ENCODE data around the gene RPS15A. TPM values are rescaled to one million over a fixed set of nuclear protein-coding genes. Genes with fewer than 3 reads are reported as not detected.

Gene RPS15A
- total RNA-seq, 4 donors from 2014 or later: 356 to 2,439 (median 1,496) TPM

DNA sequence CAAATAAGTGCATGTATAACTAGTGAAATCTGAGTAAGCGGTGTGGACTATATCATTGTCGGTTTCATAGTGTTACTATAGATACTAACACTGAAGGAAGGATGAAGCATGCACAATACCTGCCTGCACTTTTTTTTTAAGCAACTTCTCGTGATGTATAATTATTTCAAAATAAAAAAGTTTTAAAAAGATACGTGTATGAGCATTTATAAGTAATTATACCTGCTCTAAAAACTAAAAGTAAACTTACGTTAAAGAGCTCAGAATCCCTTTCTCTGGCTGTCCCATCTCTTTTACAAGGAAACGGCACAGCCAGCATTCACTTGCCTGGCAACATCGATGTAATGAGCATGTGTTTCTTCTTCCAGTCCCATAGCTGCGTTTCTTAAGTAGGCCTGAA lies 42.5 kb upstream of the RPS15A start:
- DNase-seq (ENCODE audit: extremely low spot score): no peak
- Histone ChIP-seq H3K36me3 (peaks cover 81 to 100% (median 94%) of the 10 kb centered on the region in 4 donors), H3K27me3 (no peaks in the 10 kb centered on the region), H3K4me3 (no peak overlapping the region), H3K9me3 (no peaks in the 10 kb centered on the region), H3K27ac (replicated peaks in 1 of 4) (no peak overlapping the region), H3K4me1 (no peaks in the 10 kb centered on the region)
- no peak for TF ChIP-seq EP300 (IDR thresholded peaks at IDR 0.05)
- no peak for TF ChIP-seq POLR2A (IDR thresholded peaks at IDR 0.05; ENCODE audit: low read depth)
- no peak for TF ChIP-seq POLR2AphosphoS5 (IDR thresholded peaks at IDR 0.05)
- TF ChIP-seq, protein P1, sequence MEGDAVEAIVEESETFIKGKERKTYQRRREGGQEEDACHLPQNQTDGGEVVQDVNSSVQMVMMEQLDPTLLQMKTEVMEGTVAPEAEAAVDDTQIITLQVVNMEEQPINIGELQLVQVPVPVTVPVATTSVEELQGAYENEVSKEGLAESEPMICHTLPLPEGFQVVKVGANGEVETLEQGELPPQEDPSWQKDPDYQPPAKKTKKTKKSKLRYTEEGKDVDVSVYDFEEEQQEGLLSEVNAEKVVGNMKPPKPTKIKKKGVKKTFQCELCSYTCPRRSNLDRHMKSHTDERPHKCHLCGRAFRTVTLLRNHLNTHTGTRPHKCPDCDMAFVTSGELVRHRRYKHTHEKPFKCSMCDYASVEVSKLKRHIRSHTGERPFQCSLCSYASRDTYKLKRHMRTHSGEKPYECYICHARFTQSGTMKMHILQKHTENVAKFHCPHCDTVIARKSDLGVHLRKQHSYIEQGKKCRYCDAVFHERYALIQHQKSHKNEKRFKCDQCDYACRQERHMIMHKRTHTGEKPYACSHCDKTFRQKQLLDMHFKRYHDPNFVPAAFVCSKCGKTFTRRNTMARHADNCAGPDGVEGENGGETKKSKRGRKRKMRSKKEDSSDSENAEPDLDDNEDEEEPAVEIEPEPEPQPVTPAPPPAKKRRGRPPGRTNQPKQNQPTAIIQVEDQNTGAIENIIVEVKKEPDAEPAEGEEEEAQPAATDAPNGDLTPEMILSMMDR (IDR thresholded peaks at IDR 0.05): no peak
- intact Hi-C loops (cut with DNase I): no loop called here
- WGBS: 89% methylated on average over 8 of the region's 8 CpGs

DNA sequence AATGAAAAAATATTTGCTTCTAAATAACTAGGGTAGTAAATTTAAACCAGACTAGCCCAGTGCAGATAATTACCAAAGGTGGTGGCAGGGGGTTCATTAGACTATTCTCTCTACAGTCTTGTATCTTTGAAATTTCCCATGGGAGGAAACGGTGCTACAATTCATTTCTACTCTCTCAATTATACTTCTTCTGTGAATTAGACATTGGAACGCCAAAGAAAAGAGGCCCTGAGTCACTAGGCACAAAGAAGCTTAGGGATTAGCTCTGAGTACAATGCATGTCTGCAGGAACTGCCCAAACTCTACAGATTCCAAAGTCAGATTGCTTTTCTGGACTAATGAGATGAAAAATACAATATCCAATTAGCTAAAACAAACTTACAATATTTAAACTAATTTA lies 41.9 kb upstream of the RPS15A start:
- H3K27me3 ChIP-seq: no peaks in the 10 kb centered on the region
- 85% methylated on average over 2 of the region's 2 CpGs for WGBS
- H3K4me1 ChIP-seq: no peaks in the 10 kb centered on the region
- peaks cover 78 to 98% (median 91%) of the 10 kb centered on the region in 4 donors for H3K36me3 ChIP-seq
- DNase-seq (ENCODE audit: extremely low spot score): no peak
- no peak overlapping the region for H3K27ac ChIP-seq (replicated peaks in 1 of 4)
- intact Hi-C loops (cut with DNase I): no loop called here
- TF ChIP-seq EP300 (IDR thresholded peaks at IDR 0.05) (no peak), POLR2A (IDR thresholded peaks at IDR 0.05; ENCODE audit: low read depth) (no peak), POLR2AphosphoS5 (IDR thresholded peaks at IDR 0.05) (no peak)
- TF ChIP-seq, protein P1 (IDR thresholded peaks at IDR 0.05): no peak
- H3K9me3 ChIP-seq: no peaks in the 10 kb centered on the region
- H3K4me3 ChIP-seq: no peak overlapping the region

DNA sequence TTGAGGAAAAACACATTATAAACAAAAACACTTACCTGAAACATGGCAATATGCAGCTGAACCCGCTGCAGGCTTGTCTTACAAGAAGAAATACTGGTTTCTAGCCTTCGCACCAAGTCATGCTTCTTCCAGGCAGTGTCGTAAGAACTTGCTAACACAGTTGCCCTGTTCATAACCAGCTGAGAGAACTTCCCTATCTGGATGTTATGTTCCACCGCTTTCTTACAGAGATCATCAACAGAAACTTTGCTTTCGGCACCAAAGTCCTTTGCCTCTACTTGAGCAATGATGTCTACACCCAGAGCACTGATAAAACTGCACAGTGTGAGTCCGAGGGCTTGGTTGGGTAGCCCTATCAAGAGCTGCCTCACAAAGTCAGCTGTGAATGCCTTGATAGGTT lies 39.1 kb upstream of the RPS15A start:
- no peak overlapping the region for H3K4me3 ChIP-seq
- 98% methylated on average over 6 of the region's 6 CpGs for WGBS

DNA sequence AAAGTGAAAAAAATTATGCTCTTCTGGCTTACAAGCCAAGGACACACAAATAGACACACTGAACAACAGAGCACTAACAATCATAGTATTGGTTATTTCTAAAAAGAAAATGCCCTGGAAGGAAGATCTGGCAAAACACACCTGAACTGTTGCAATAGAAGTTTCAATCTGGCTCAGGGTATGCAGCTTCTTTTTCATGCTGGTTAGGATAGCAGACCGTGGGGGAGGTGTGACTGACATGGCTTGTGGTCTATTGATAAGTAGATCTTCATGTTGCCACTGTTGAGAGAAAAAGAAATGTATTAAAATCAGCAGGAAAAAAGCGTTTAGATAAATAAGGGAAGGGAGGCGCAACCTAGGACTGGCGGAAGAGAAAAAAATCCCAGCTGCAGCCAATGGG lies 37.8 kb upstream of the RPS15A start:
- Histone ChIP-seq H3K4me3 (no peak overlapping the region), H3K9me3 (no peaks in the 10 kb centered on the region), H3K4me1 (no peaks in the 10 kb centered on the region), H3K27ac (replicated peaks in 1 of 4) (no peak overlapping the region), H3K27me3 (no peaks in the 10 kb centered on the region), H3K36me3 (peaks cover 40 to 59% (median 57%) of the 10 kb centered on the region in 4 donors)
- intact Hi-C loops (cut with DNase I): no loop called here
- WGBS: 86% methylated on average over 4 of the region's 4 CpGs
- TF ChIP-seq POLR2A (IDR thresholded peaks at IDR 0.05; ENCODE audit: low read depth) (no peak), EP300 (IDR thresholded peaks at IDR 0.05) (no peak), POLR2AphosphoS5 (IDR thresholded peaks at IDR 0.05) (no peak)
- TF ChIP-seq, protein P1 (IDR thresholded peaks at IDR 0.05): no peak
- DNase-seq (ENCODE audit: extremely low spot score): no peak

More for the DNA sequence above, 39.1 kb upstream of the RPS15A start:
- Histone ChIP-seq H3K27me3 (no peaks in the 10 kb centered on the region), H3K4me1 (no peaks in the 10 kb centered on the region), H3K9me3 (no peaks in the 10 kb centered on the region), H3K36me3 (peaks cover 53 to 73% (median 67%) of the 10 kb centered on the region in 4 donors), H3K27ac (replicated peaks in 1 of 4) (no peak overlapping the region)
- TF ChIP-seq, protein P1 (IDR thresholded peaks at IDR 0.05): no peak
- TF ChIP-seq POLR2AphosphoS5 (IDR thresholded peaks at IDR 0.05): no peak
- no peak for TF ChIP-seq EP300 (IDR thresholded peaks at IDR 0.05)
- no peak for TF ChIP-seq POLR2A (IDR thresholded peaks at IDR 0.05; ENCODE audit: low read depth)
- DNase-seq (ENCODE audit: extremely low spot score): no peak
- intact Hi-C loops (cut with DNase I): no loop called here

DNA sequence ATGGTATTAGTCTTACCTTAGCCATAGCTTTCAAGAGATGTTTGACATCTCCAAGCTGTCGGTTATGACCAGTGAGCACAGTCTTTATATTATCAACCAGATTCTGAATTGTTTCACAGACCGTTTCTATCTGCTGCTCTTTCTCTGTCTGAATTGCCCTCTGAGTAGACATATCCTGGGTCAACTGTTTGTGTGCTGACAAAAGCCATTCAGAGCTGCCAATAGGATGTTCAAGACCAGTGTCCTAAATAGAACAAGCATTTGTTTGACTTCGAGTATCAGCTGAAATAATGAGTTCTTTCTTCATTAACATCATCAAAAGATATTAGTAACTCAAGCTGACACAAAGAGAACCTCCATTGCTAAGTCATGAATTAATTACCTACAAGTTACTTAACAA lies 26.2 kb upstream of the RPS15A start:
- 67% methylated on average over 3 of the region's 3 CpGs for WGBS
- no peaks in the 10 kb centered on the region for H3K9me3 ChIP-seq
- TF ChIP-seq EP300 (IDR thresholded peaks at IDR 0.05): no peak
- TF ChIP-seq POLR2A (IDR thresholded peaks at IDR 0.05; ENCODE audit: low read depth): no peak
- no peak for TF ChIP-seq POLR2AphosphoS5 (IDR thresholded peaks at IDR 0.05)
- TF ChIP-seq, protein P1 (IDR thresholded peaks at IDR 0.05): no peak
- H3K27ac ChIP-seq (replicated peaks in 1 of 4): no peak overlapping the region
- intact Hi-C loops (cut with DNase I): no loop called here
- peaks cover 38 to 92% (median 81%) of the 10 kb centered on the region in 4 donors for H3K36me3 ChIP-seq
- H3K4me1 ChIP-seq: peaks cover 0 to 5% (median 0%) of the 10 kb centered on the region in 4 donors
- no peak overlapping the region for H3K4me3 ChIP-seq
- no peak for DNase-seq (ENCODE audit: extremely low spot score)
- no peaks in the 10 kb centered on the region for H3K27me3 ChIP-seq

Measured in esophagus muscularis mucosa (tissue), 4 donors.